Kidney tubule cell (primary cell): ENCODE data around the gene GNAQ.

Experiments used
- DNase-seq: peaks from one replicate; pipeline ENCODE4 v3.0.0-alpha.2; 2018; ENCODE audit warnings: low spot score

Gene GNAQ

GRCh38 chr9:77969083-77969482 is 62.5 kb downstream of the GNAQ start:
- DNase-seq: no peak

GRCh38 chr9:77968506-77968905 is 63.1 kb downstream of the GNAQ start:
- no peak for DNase-seq

GRCh38 chr9:77966718-77967117 is 64.9 kb downstream of the GNAQ start:
- DNase-seq: no peak

GRCh38 chr9:77965445-77966123 is 66.0 kb downstream of the GNAQ start:
- DNase-seq: no peak

- no peak for DNase-seq
Observed at GRCh38 chr9:77964258-77964657, 67.4 kb downstream of the GNAQ start.

- no peak for DNase-seq
Observed at GRCh38 chr9:77961541-77961940, 70.1 kb downstream of the GNAQ start.

- no peak for DNase-seq
Observed at GRCh38 chr9:77960356-77961153, 71.1 kb downstream of the GNAQ start.

GRCh38 chr9:77959803-77960202 is 71.8 kb downstream of the GNAQ start:
- DNase-seq: no peak

GRCh38 chr9:77957652-77958051 is 74.0 kb downstream of the GNAQ start:
- DNase-seq: no peak

- no peak for DNase-seq
Observed at GRCh38 chr9:77956555-77956954, 75.1 kb downstream of the GNAQ start.

GRCh38 chr9:77954666-77955015 is 77.0 kb downstream of the GNAQ start:
- DNase-seq: no peak

GRCh38 chr9:77954013-77954665 is 77.5 kb downstream of the GNAQ start:
- DNase-seq: no peak

GRCh38 chr9:77953590-77953989 is 78.0 kb downstream of the GNAQ start:
- DNase-seq: no peak

- peak; percentile 16 for DNase-seq
Observed at GRCh38 chr9:77952635-77953328, 78.8 kb downstream of the GNAQ start.

- DNase-seq: no peak
Observed at GRCh38 chr9:77951369-77951768, 80.2 kb downstream of the GNAQ start.

GRCh38 chr9:77949751-77950436 is 81.7 kb downstream of the GNAQ start:
- DNase-seq: no peak

GRCh38 chr9:77947651-77948050 is 84.0 kb downstream of the GNAQ start:
- no peak for DNase-seq

- no peak for DNase-seq
Observed at GRCh38 chr9:77946969-77947620, 84.5 kb downstream of the GNAQ start.

GRCh38 chr9:77946296-77946695 is 85.3 kb downstream of the GNAQ start:
- DNase-seq: no peak

- DNase-seq: no peak
Observed at GRCh38 chr9:77945798-77946197, 85.8 kb downstream of the GNAQ start.

GRCh38 chr9:77944556-77945243 is 86.9 kb downstream of the GNAQ start:
- DNase-seq: no peak
